Esophagus squamous epithelium (tissue), 4 donors: ENCODE results near the gene ARAP3.

Experiments
- POLR2A ChIP-seq, 4 donors: fragments of 450-650 bp; IDR thresholded peaks; one replicate each; pipeline ENCODE4 v1.6.1; 2017; ENCODE audit warnings: antibody characterized with exemption in 4 of 4, mild to moderate bottlenecking in 4 of 4, moderate library complexity in 3 of 4
- TF ChIP-seq, protein P1 (sequence below), 6 experiments: fragments of 450-650 bp in 4 of 6; fragments of 200-600 bp in 2 of 6; sonication (generic) in 2 of 6; IDR thresholded peaks; one replicate each; pipeline ENCODE4 v1.5.1; 2016 to 2019; ENCODE audit warnings: antibody characterized with exemption in 6 of 6, mild to moderate bottlenecking in 4 of 6, moderate library complexity in 4 of 6

DNA sequence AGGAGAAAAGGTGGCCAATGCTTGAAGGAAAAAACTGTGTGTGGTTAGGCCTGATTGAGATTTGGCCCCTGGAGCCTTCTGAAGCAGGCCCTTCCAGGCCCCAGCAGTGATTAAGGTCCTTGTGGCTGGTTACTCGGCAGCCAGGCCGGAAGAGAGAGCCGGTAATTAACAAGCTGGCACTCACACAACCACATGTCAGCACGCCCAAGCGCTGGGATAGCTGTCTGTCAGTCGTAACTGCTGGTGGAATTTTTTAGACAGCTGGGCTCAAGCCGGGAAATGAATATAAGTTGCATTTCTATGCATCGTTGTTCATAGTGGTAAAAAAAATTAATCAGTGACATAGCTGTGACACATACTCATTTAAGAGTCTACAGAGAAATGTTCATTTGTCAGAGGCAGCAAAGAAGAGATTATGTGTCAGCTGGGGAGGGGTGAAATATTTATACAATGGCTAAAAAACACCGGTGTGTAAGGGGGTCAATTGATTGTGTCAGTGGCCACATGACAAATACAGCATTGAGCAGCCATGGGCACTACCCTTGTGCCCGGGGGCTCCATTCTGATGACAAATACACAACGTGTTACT is 13.7 kb upstream of the ARAP3 start:
- TF ChIP-seq, protein P1, sequence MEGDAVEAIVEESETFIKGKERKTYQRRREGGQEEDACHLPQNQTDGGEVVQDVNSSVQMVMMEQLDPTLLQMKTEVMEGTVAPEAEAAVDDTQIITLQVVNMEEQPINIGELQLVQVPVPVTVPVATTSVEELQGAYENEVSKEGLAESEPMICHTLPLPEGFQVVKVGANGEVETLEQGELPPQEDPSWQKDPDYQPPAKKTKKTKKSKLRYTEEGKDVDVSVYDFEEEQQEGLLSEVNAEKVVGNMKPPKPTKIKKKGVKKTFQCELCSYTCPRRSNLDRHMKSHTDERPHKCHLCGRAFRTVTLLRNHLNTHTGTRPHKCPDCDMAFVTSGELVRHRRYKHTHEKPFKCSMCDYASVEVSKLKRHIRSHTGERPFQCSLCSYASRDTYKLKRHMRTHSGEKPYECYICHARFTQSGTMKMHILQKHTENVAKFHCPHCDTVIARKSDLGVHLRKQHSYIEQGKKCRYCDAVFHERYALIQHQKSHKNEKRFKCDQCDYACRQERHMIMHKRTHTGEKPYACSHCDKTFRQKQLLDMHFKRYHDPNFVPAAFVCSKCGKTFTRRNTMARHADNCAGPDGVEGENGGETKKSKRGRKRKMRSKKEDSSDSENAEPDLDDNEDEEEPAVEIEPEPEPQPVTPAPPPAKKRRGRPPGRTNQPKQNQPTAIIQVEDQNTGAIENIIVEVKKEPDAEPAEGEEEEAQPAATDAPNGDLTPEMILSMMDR (IDR thresholded peaks at IDR 0.05): no peak
- no peak for TF ChIP-seq POLR2A (IDR thresholded peaks at IDR 0.05)
